Measurements from ENCODE around the gene MOGAT1.
"Not testable (repeated sequence)": the region's sequence is repeated elsewhere in the genome, so short reads cannot be mapped to it uniquely, and the experiment has no call there.

Gene MOGAT1

DNA sequence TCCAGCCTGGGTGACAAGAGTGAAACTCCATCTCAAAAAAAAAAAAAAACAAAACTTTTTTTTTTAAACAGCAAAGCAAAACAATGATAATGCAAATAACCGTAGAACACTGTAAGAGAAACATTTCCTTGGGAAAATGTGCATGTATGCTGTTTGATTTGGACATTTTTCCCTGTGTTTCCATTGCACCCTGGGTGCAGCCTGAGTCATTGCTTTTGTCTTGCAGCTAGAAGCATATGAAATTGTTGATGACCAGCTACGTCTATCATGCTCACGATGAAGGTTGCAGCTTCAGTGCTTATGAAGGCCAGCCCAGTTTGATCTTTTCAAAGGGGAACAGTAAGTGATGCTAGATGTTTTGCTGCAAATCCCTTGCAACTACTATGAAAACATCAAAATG, 41.5 kb downstream of the MOGAT1 start:
- no peak for DNase-seq

GRCh38 chr2:222714361-222715241, 43.1 kb downstream of the MOGAT1 start:
- DNase-seq: no peak

- DNase-seq: no peak
Observed at GRCh38 chr2:222715742-222716141, 44.3 kb downstream of the MOGAT1 start.

- not testable (repeated sequence) for DNase-seq
Observed at GRCh38 chr2:222719787-222720186, 48.3 kb downstream of the MOGAT1 start.

DNA sequence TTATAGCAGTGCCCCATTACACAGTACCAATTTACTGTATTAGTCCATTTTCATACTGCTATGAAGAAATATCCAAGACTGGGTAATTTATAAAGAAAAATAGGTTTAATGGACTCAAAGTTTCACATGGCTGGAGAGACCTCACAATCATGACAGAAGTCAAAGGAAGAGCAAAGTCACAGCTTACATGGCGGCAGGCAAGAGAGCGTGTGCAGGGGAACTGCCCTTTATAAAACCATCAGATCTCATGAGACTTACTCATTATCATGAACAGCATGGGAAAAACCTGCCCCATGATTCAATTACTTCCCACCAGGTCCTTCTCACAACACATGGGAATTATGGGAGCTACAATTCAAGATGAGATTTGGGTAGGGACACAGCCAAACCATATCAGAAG, 50.1 kb downstream of the MOGAT1 start:
- DNase-seq: not testable (repeated sequence)

GRCh38 chr2:222722327-222722946, 51.0 kb downstream of the MOGAT1 start:
- DNase-seq: peak in 1 of 2 experiments; percentile 22

- no peak for DNase-seq
Observed at GRCh38 chr2:222724208-222724607, 52.8 kb downstream of the MOGAT1 start.

DNA sequence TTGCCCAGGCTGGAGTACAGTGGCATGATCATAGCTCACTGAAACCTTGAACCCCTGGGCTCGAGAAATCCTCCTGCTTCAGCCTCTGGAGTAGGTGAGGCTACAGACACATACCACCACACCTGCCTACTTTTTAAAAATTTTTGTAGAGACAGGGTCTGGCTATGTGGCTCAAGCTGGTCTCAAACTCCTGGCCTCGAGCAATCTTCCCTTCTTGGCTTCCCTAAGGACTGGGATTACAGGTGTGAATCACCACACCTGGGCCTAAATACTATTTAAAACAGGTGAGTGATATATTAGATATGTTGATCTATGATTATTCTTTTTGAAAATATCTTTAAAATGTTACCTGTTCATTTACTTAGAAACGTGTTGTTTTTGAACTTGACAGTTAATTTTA, 57.2 kb downstream of the MOGAT1 start:
- DNase-seq: no peak

DNA sequence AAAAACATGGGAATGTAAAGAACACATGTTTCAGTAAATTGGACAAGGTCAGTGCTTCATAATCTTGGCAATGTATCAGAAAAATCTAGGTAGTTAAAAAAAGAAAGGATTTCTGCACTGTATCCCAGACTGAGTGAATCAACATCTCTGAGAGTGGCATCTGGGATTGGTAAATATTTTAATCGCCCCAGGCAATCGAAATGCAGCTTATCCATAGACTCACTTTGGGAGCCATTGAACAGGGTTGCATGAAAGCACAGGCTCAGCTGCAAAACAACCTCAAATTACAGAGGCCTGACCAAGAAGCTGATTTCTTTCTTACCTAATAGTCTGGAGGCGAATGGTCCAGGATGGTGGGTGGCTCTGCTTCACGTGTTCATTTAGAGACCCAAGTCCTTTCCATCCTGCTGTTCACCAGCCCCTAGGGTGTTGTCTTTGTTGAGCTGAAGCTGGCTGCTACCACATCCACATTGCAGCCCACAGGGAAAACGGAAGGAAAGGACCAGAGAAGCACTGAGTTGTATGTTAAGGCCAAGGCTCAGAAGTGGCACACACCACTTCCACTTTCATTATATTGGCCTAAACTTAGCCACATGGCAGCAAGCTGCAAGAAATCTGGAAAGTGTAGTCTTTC, 59.0 kb downstream of the MOGAT1 start:
- no peak for DNase-seq

- peak in 1 of 2 experiments; percentile 7 for DNase-seq
Observed at GRCh38 chr2:222731201-222731621, 59.8 kb downstream of the MOGAT1 start.

DNA sequence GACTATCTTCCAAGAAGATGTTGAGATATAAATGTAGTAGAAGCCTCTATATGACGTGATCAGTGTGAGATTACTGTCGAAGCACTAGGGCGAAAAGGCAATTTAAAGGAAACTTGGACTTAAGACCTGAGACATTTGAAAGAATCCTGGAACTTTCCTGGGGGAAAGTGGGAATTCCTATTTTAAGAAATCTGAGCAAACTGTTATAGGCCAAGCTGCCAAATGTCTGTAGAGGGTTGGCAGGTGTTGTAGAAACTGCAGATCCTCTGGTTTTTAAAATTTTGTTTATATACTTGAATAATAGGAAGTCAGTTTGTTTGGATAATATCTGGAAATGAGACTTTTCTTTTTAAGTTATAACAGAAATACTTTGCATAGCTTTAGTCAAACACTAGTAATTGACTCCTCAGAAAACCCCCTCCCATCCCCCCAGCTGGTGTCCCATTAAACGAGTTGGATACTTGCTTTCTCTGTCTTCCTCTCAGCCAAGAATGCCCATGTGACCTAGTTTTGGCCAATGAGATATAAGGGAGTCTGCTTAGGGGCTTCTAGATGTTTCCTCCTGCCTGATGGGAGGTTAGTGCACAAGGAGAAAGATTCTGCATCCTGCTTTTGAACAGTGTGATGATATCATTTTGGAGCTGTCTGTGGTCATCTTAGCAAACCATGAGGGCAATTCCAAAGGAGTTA, 61.2 kb downstream of the MOGAT1 start:
- DNase-seq: no peak

DNA sequence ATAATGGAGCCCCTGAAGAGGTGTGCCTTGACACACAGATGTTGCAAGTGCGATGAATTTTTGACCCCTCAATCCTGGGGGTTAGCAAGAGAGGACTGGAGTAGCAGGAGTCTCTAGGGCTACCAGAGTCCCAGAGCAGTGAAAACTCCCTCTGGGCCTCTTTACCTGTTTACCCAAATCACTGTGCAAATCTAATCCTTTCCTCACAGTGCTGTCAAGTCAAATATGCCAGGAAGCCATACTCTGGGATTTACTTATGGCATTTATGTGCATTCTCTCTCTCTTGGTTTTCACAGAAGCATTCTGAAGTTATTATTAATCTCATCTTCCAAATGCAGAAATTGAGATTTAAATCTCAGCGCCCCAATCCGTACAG, 62.0 kb downstream of the MOGAT1 start:
- peak in 1 of 2 experiments; percentile 14 for DNase-seq

DNA sequence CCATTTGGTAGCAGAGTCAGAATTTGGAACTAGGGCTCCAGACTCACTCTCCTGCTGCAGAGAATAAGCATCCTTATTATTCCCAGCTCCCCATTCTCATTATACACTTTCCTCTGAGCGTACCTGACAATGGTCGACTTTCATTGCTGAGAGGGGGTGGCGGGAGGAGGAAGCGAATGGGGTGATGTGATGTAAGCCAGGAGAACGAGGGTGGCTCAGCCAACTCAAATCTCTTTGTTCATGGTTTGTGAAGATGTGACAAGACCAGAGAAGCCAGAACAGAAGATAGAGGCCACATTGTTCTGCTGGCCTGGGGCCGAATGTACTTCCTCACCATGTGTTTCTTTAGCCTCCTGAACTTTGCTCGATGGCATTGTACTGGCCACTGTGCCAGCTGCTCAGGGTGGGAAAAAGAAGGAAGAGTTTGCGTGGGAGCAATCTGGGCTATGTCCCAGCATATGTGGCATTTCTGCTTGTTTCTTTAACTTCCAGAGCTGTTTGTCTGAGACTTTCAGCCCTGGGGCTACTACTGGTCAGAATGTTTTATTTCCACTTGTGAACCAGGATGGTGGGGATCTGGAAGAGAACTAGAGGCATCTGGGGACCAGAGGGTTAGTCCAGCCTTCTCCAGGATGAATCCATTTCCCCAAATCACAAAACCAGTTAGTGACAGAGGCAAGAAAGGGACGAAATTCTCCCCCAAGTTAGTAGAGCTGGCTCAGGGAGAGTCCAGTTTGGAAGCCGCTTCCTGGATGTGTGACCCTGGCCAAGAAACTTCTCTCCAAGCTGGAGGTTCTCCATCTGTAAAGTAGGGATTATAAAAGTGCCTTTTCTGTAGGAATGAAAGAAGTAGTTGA, 62.6 kb downstream of the MOGAT1 start:
- DNase-seq: no peak

DNA sequence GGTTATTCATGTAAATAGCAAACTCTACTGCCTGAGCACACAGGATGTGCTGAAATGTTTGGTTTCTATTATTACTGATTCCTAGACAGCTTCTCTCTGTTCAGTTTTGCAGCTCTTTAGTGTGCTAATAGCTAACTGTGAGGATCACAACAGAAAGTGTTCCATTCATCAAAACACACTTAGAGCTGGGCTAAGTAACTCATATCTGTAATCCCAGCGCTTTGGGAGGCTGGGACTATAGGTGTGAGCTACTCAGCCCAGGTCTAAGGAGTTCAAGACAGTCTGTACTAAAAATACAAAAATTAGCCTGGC, 63.2 kb downstream of the MOGAT1 start:
- no peak for DNase-seq

GRCh38 chr2:222736301-222736700, 64.8 kb downstream of the MOGAT1 start:
- DNase-seq: no peak

- no peak for DNase-seq
Observed at GRCh38 chr2:222736924-222737323, 65.5 kb downstream of the MOGAT1 start.

DNA sequence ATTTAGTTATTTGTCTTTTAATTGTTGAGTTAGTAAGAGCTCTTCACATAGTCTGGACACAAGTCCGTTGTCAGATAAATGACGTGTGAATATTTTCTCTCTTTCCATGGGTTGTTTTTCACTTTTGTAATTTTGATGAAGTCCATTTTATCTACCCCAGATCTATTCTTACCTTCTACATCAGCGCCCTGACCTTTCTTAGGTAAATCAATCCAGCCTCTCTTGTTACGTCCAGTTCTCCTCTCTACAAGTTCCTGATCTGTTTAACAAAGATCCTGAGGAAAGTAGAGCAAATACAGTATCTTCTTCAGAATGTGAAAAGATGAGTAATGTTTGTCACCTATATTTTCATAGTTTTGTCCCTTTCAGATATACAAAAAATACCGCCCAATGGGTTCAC, 66.9 kb downstream of the MOGAT1 start:
- no peak for DNase-seq

GRCh38 chr2:222738809-222739208, 67.4 kb downstream of the MOGAT1 start:
- no peak for DNase-seq

- DNase-seq: no peak
Observed at GRCh38 chr2:222739939-222740338, 68.5 kb downstream of the MOGAT1 start.

- no peak for DNase-seq
Observed at GRCh38 chr2:222743251-222743812, 71.9 kb downstream of the MOGAT1 start.

GRCh38 chr2:222745836-222746559, 74.5 kb downstream of the MOGAT1 start:
- DNase-seq: no peak
